Activated CD8-positive, alpha-beta memory T cell treated with anti-CD3 and anti-CD28 coated beads, Interleukin-2, amount 10 ng/mL, durations not matched to agents 7 days and 5 days (primary cell): ENCODE data around the gene ARHGEF16. TPM values are rescaled to one million over a fixed set of nuclear protein-coding genes. Genes with fewer than 3 reads are reported as not detected.

Experiments used
- ATAC-seq: fragments of 150-1000 bp; cut with Tn5 transposase; one replicate; pipeline ENCODE4 v1.10.0; 2021; ENCODE audit warnings: moderate library complexity
- CTCF ChIA-PET: fragments of 350-600 bp; sonication (Branson Sonifier 250); formaldehyde crosslinking; loops from one replicate; lab custom pipeline; 2021; ENCODE audit warnings: antibody characterized with exemption; lab: Charles Lee
- DNase-seq: peaks from one replicate; pipeline ENCODE4 v3.0.0-alpha.2; 2020
- H3K27ac Mint-ChIP-seq: one replicate; pipeline ENCODE4 v1.8.0; 2021; ENCODE audit warnings: mild to moderate bottlenecking, mixed read lengths
- H3K27me3 Mint-ChIP-seq: one replicate; pipeline ENCODE4 v1.8.0; 2021; ENCODE audit warnings: mixed read lengths
- H3K36me3 Mint-ChIP-seq: one replicate; pipeline ENCODE4 v1.8.0; 2021; ENCODE audit warnings: mild to moderate bottlenecking, mixed read lengths
- H3K4me1 Mint-ChIP-seq: one replicate; pipeline ENCODE4 v1.8.0; 2021; ENCODE audit warnings: mixed read lengths
- H3K4me3 Mint-ChIP-seq: one replicate; pipeline ENCODE4 v1.8.0; 2021; ENCODE audit warnings: mild to moderate bottlenecking, moderate library complexity, mixed read lengths
- H3K9me3 Mint-ChIP-seq: one replicate; pipeline ENCODE4 v1.8.0; 2022; ENCODE audit warnings: low read depth, mixed read lengths
- total RNA-seq, 2 experiments: library from RNA; stranded (reverse); gene quantifications; one replicate each; pipeline ENCODE4 v1.2.3, GENCODE V29; 2021

The ARHGEF16 gene
- total RNA-seq, 2 experiments from 2014 or later: not detected

DNA sequence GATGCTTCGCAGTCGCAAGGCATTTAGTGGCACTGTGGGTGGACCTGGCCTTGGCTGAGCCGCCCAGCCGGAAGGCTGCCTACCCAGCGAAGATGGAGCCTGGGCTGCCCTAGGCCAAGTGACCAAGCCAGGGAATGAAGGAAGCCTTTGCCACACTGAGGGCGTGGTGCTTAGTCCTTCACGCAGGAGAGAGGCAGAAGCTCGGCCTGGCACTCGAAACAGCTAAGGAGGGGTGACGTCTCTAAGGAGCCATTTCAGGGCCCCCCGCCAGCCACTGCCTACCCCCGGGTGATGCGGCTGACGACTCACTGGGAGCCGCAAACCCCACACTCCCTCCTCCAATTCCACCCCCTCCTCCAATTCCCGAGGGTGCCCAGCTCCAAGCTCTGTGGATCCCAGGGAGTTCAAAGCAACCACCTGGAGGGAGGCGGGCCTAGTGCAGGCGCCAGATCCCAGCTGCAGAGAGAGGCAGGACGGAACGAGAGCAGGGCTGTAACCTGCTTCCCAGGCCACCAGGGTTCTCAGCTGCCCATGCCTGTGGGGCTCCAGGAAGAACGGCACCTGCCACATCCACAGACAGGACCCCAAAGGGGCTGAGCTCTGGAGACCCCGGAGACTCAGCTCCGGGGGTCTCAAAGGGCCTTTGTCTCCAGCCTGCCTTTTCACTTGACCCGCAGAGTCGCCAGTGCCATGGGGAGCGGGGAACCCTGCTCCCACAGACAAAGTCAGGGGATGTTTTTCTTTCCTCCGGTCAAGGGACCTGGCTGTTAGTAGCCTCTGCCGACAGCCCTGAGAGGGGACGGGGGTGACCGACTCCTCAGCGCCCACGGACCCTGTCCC is 75.8 kb downstream of the ARHGEF16 start:
- CTCF ChIA-PET: interaction anchor here (1.4 kb wide), 1 partner anchor 40 kb away, joined by 5 read pairs; no protein-coding TSS in a partner anchor
- DNase-seq (no peak), ATAC-seq (no peak)
- peak overlapping the region; percentile 72 for H3K4me3 Mint-ChIP-seq
- H3K36me3 Mint-ChIP-seq: no peaks in the 10 kb centered on the region
- H3K4me1 Mint-ChIP-seq: peaks cover 4% of the 10 kb centered on the region
- no peaks in the 10 kb centered on the region for H3K27me3 Mint-ChIP-seq
- H3K27ac Mint-ChIP-seq: peak overlapping the region; percentile 46
- H3K9me3 Mint-ChIP-seq: no peaks in the 10 kb centered on the region

Other genes with a start within 250 kb of the ARHGEF16 start
- 10 to 100 TPM in 1 of 2 experiments, 1 to 10 TPM in 1; 2.1 to 11.2 TPM for gene MEGF6, start 156.8 kb downstream of the ARHGEF16 start, total RNA-seq
- 10 to 100 TPM in 1 of 2 experiments, 1 to 10 TPM in 1; 8.6 to 13.2 TPM for gene TPRG1L, start 170.3 kb downstream of the ARHGEF16 start, total RNA-seq
- 10 to 100 TPM; 38.1 to 43.8 TPM for gene WRAP73, start 195.4 kb downstream of the ARHGEF16 start, total RNA-seq
- 10 to 100 TPM in 1 of 2 experiments, 1 to 10 TPM in 1; 2.1 to 15.2 TPM for gene TP73, start 197.9 kb downstream of the ARHGEF16 start, total RNA-seq